Left hindlimb (tissue), 1 donor: ENCODE data around the gene TCEA2.
A peak's percentile ranks its signal among the peaks of the same experiment; 100 is the strongest.

Source experiments
- DNase-seq: peaks from one replicate; pipeline ENCODE4 v3.0.0-alpha.2; 2018

Gene TCEA2

DNA sequence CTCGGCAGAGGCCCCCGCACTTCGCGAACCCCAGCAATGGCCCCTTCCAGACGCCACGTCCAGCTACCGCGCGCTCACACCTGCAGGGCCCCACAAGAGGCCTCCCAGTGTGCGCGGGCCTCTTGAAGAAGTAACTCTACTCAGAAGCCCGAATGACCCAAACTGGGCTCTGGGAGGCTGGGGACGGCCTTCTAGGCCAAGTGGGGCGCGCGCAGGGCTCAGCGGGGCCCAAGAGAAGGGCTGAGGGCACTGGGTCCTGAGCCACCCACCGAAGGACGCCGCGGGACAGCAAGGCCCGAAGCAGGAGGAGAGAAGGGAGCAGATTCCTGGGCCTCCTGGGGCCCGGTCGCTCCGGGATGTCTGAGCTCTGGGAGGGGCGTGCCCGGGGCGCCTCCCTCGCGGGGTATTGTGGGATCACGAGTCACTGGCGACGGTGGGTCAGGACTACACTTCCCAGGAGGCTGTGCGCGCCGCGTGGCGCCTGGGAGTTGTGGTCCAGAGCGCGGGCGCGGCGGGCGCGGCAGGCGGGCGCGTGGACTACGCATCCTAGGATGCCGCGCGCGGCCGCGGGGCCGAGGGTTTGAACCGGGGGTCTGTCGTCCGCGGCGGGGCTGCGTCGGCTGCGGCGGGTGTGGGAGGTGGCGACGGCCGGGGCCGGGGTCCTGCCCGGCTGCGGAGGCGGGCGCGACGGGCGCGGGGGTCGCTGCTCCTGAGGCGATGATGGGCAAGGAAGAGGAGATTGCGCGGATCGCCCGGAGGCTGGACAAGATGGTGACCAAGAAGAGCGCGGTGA is at the start of gene TCEA2:
Gene TCEA2, plus strand, starts transcription at position 603 of the 793 bp plus-strand sequence. Its CDS starts 115 bp downstream, at position 718.
- DNase-seq: peak; percentile 97

DNA sequence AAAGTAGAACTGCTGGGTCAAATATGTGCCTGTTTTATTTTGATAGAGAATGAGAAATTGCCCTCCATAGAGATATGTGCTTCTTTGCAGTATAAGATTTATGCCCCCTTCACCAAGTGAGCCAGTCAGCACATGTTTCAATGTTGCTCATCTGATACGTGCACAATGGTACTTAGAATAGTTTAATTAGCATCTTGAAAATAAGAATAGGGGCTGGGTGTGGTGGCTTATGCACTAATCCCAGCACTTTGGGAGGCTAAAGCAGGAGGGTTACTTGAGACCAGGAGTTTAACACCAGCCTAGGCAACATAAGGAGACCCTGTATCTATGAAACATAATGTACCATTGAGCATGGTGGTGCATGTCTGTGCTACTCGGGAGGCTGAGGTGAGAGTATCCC is 47.4 kb upstream of the TCEA2 start:
- no peak for DNase-seq

DNA sequence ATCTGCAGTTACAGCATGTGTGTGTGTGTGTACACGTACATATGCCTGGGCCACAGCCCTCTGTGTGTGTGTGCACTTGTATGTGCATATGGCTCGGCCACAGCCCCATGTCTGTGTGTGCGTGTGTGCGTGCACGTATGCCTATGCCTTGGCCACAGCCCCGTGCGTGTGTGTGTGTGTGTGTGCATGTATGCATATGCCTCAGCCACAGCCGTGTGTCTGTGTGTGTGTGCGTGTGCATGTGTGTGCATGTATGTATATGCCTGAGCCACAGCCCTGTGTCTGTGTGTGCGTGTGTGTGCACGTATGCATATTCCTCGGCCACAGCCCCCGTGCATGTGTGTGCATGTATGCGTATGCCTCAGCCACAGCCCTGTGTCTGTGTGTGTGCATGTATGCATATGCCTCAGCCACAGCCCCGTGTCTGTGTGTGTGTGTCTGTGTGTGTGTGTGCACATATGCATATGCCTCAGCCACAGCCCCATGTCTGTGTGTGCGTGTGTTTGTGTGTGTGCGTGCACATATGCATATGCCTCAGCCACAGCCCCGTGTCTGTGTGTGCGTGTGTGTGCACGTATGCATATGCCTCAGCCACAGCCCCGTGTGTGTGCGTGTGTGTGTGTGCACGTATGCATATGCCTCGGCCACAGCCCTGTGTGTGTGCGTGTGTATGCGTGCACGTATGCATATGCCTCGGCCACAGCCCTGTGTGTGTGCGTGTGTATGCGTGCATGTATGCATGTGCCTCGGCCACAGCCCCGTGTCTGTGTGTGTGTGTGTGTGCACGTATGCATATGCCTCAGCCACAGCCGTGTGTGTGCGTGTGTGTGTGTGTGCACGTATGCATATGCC is 41.6 kb upstream of the TCEA2 start:
- DNase-seq: no peak

DNA sequence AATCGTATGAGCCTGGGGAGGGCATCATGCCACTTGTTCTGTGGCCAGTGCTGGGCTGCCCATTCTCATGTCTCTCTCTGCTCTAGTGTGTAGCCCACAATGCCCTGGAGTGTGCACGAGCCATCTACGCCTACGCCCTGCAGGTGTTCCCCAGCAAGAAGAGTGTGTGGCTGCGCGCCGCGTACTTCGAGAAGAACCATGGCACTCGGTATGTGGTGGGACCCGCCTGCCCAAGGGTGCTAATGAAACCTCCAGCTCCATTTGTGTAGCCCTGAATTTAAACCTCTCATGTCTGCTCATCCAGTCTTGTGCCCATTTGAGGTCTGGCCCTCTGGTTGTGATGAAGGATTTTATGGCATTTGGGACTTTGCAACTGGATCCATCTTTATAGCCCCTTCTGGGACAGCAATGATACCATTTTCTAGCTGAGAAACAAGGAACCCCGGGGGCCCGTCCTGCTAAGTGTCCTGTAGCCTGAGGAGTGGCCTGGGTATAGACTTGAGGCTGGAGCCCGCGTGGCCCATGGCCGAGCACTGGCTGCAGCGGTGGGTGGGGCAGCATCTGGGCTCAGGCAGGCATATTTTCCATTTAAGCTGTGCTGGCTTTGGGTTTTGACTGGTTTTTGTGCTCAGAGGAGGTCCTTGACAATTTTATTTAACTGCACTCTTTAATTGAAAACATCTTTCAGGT is 40.2 kb upstream of the TCEA2 start:
- no peak for DNase-seq

DNA sequence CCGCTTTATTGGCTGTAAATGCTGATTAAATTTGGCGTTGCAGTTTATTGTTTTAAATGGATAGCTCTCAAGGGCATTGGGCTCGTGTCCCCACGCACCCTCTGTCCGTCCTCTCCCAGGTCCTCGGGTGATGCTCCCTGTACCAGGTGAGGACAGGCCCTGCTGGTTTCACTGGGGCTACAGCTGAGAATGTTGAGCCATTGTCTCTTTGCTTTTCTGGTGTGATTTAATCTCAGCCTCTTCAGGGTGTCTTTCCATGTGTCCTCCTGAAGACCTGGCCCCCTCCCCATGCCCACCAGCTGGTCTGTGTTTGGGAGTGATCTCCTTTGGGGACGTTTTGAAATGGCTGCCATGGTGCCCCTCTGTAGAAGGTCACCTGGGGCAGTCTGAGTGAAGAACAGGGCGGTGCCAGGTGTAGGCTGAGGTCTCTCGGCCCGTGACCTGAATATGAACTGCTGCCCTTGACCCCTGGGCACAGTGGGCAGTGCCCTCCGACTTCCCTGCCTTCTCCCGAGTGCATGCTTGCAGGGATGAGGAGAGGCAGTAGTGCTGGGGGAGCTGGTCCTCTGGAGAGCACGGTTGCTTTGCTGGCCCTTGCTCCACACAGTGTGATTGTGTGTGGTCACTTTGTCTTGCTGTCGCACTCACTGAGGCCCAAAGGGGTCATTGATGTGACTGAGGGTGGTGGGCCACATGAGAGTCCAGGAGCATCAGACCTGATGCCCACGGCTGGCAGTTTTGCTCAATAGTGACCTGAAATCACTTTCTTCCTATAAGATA is 39.4 kb upstream of the TCEA2 start:
- no peak for DNase-seq

DNA sequence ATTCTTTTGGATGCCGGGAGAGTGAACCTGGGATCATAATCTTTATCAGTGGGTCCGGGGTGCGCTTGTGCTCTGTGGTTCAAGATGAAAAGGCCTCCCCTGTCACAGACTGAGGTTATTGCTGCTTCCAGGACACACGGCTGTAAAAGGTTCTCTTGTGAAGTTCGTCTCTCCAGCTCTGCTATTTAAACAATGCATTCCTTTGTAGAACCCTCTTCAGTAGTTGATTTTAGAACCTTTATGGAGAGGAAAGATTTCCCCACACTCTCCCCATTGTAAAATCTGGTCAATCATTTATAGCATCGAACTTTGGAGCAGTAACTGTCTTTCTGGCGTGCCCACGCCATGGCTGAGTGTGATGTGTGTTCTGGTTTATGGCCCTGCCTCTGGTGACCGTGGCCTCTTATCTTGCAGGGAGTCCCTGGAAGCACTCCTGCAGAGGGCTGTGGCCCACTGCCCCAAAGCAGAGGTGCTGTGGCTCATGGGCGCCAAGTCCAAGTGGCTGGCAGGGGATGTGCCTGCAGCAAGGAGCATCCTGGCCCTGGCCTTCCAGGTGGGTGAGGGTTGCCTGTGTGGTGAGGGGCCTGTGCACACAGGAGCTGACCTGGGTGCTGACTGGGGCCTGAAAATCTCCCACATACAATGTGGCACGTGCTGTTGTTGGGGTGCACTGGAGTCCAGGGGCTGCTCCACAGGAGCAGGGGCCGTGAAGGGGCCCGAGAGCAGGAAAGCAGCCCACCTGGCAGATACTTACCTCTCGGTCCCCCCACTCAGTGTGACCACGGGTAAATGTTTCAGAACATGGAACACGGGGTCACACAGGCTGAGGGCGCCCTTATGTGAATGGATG is 38.6 kb upstream of the TCEA2 start:
- DNase-seq: no peak

DNA sequence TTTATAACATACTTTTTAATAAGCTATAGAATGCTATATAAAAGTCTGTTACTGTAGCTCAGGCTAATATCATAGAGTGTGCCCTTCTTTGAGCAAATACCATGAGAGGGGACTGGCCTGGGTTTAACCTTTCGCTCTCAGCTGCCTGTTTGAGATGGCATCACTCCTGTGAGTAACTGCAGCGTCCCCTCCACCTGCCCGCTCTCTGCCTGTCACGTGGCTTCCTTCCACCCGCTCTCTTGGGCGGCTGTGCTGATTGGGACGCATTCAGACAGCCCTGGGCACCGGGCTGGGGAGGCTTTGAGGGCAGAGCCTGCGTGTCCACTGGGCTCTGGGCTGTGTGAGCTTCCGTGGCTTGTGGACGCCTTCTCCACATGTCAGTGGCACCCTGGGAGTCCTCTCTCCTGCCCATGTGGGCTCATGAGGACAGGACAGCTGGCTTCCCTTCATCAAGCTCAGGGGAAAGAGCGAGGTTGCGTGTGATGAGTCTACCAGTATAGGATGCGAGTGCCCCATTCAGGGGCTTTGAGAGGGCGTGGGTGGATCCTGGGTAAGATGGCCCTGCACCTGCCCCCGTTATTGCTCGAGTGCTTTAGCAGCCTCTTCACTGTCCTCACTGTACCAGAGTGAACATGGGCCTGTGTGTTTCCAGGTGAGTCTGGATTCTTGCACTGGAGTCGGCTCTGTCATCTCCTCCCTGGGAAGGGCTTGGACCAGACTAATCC is 37.7 kb upstream of the TCEA2 start:
- DNase-seq: no peak

DNA sequence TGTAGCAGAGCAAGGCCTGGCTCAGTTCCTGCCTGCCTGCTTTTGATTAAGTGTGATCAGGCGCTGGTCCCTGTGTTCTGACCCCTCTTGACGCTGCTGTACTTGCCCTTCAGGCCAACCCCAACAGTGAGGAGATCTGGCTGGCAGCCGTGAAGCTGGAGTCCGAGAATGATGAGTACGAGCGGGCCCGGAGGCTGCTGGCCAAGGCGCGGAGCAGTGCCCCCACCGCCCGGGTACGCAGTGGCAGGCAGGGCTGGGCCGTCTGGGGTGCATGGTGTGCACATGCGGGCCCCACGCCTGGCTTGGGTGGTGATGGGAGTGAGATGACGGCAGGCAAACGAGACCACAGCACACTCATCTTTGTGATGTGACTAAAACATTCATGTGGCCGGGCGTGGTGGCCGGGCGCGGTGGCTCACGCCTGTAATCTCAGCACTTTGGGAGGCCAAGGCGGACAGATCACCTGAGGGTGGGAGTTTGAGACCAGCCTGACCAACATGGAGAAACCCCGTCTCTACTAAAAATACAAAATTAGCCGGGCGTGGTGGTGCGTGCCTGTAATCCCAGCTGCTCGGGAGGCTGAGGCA is 37.1 kb upstream of the TCEA2 start:
- no peak for DNase-seq

DNA sequence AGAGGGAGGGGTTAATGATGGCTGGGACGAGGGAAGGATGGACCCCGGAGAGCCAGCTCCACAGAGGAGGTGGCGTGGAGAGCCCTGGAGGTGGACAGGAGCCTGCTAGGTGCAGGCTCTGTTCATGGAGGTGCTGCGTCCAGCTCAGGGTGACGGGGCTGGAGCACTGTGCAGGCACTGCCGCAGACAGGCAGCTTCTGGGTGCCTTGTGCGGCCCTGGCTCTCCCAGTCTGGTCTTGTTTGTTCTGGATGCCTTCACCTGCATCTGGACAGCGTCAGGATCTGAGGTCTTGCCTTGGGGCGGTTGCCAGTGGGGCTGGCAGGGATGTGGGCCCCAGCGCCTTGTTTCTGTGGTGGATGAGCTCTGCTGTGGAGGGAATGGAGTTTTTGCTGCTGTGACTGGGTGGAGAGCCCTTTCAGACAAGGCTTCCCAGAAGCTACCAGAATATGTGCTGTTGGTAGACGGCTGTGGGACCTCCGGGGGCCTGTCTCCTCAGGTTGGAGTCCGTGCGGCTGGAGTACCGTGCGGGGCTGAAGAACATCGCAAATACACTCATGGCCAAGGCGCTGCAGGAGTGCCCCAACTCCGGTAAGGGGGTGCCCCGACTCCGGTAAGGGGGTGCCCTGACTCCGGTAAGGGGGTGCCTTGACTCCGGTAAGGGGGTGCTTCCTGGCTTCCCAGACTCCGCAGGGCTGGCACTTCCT is 34.9 kb upstream of the TCEA2 start:
- DNase-seq: no peak

DNA sequence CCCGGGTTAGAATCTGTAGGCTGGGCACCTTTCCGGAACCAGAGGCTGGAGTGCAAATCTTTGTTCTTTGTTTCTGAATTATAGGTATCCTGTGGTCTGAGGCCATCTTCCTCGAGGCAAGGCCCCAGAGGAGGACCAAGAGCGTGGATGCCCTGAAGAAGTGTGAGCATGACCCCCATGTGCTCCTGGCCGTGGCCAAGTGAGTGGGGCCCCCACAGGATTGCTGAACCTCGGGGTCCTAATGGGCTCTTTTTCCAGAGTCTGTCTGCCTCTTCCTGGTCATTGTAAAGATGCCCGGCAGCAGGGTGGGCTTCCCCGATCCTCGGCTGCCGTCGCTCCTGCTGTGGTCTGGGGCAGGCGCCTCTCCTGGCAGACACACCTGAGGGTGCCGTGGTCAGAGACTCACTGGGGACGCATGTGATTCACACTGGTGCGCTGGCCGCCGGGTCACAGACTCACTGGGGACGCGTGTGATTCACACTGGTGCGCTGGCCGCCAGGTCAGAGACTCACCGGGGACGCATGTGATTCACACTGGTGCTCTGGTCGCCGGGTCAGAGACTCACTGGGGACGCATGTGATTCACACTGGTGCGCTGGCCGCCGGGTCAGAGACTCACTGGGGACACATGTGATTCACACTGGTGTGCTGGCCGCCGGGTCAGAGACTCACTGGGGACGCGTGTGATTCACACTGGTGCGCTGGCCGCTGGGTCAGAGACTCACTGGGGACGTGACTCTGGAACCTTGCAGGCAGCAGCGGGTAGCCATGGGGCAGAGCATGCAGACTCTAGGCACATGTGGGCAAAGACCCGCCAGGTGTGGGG is 33.5 kb upstream of the TCEA2 start:
- DNase-seq: no peak

DNA sequence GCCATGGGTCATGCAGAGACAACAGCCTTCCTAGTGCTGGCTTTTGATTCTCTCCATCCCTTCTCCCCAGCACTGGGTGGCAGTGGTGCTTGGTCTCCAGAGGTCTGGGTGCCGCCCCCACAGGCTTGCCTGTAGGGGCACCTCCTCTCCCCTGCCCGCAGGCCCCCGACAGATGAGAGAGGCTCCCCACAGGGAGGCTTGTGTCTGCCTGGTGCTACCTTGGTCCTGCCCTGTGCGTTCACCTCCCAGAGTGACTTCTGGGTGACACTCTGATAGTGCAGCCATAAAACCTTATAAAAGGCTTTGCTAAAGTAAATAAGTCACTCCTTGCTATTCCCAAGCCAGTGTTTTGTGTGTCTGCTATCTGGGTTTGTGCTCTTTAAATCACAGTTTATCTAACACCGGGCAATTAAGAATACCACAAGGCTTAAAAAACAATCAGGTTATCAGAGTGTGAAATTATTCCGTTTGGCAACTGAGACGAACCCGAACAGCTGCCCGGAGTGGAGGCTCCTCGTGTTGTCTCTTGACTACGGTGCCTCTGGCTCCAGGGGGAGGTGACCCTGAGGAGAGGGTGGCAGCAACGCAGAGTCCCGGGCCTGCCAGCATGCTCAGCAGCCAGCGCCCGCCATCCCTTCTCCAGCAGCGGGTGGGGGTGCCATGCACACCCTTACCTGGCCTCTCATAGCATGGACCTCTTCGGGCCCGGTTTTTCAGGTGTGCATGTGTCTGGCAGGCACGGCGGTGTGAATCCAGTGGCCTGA is 32.4 kb upstream of the TCEA2 start:
- no peak for DNase-seq

DNA sequence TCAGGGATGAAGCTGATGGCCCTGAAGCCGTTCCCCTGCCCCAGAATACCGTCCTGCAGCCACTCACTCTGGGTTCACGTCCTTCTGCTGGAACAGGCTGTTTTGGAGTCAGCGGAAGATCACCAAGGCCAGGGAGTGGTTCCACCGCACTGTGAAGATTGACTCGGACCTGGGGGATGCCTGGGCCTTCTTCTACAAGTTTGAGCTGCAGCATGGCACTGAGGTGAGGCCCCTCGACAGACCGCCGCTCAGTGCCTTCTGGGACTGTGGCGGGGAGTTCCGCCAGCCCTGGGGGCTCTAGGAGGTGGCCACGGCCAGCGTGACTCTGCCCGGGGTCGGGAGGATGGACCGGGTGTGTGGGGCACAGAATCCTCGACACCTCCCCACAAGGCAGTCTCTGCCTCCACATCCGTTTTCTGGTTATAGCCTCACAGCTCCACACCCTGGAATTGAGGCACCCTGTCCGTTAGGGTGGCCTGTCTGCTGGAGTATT is 31.1 kb upstream of the TCEA2 start:
- no peak for DNase-seq

DNA sequence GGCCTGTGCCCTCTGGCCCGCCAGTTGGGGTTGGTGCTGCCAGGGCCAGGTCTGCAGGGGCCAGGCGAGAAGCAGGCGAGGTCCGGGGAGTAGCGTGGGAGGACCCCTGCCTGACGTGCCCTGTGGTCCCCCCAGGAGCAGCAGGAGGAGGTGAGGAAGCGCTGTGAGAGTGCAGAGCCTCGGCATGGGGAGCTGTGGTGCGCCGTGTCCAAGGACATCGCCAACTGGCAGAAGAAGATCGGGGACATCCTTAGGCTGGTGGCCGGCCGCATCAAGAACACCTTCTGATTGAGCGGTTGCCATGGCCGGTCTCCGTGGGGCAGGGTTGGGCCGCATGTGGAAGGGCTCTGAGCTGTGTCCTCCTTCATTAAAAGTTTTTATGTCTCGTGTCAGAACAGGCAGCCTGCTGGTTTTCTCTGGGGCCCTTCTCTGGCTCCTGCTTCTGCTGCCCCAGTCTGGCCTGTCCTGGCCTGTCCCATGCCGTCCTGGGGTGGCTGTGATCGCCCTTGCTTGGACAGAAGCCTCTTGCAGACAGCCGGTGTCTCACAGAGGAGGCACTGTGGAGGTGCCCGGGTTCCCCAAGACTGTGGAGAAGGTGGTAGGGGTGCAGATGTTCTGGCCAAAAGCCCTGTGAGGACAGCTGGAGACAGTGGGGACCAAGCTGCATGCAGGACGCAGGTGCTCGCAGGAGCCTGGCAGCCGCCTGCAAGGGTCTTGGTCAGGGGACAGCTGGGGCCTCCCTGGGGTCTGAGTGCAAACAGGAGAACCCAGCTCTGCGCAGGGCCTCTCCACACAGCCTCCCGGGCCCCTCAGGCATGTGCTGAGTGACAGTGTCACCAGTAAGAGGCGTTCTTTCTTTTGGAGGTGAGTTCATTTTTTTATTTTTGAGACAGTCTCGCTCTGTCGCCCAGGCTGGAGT is 30.0 kb upstream of the TCEA2 start:
- DNase-seq: no peak

DNA sequence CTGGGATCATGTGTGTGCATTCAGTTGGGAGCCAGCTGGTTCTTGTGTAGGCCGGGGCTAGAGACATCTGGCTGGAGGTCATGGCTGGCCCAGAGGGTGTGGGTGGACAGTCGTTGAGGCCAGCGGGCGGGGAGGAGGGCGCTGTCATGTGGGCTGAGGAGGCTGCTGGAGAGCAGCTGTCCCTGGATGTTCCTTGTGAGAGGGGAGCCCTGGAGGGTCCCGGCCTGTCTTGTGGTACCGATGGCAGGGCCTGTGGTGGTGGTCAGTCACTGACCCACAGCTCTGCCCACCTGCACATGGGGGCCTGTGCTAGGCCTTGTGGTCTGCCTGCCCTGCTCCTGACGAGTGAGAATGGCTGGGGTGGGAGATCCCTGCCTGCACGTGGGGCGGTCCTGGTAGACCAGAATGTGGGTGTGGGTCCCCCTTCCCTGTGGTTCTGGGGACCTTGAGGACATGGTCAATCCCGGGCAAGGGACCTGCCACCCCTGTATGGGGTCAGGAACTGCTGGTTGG is 29.0 kb upstream of the TCEA2 start:
- DNase-seq: no peak

DNA sequence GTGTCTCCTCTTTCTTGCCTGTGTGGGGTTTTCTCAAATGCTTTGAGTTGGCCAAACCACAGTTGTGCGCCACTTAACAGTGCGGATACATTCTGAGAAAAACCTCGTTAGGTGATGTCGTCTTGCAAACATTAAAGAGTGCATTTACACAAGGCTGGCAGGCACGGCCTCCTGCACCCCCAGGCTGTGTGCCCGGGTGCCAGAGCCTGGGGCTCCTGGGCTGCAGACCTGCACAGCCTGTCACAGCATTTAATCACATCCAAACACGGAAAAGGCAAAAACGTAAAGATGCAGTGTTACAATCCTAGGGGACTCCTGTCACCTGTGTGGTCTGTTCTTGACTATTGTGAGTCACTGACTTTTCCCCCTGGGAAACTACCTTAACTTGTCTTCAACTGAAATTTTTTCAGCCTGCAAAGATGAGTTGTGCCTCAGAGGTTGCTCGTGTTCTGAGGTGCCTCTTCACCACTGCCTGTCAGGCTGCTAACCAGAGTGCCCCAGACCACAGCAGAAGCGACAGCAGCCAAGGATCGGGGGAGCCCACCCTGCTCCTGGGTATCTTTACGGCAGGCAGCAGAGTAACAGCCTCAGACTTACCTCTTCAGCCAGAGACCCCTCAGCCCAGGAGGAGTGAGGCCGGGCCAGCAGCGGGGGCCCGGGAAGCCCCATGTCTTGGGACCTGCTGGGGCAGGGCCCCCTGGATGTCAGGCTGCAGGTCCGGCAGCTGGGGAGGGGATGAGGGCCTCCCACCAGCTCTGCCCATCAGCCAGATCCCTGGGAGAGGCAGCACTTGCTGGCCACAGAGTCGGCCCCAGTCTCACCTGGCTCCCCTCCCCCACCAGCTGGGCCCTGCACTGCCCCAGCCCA is 27.7 kb upstream of the TCEA2 start:
- DNase-seq: no peak

DNA sequence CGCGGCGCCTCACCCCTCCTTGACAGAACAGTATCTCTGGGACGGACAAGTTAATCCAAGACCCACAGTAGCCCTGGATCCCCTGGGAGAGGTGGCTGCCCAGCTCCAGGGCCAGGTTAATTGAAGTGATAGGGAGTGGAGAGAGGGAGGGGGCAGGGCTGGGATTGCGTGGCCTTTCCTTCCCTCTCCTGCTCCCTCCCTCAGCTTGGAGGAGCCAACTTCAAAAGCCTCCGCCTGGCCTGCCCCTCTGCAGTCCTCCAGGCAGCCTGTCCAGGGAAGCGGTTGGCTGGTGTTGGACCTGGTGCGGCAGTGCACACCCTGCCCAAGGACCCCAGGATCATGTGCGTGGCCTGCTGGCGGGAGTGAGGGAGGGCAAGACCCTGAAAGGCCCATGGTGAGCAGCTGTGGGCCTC is 27.1 kb upstream of the TCEA2 start, which contains the start of gene C20orf204:
Gene C20orf204, plus strand, starts transcription at position 250 of the 413 bp plus-strand sequence. Its CDS starts 142 bp downstream, at position 392.
- DNase-seq: peak; percentile 32
